Esophagus squamous epithelium (tissue), 4 donors: ENCODE measurements around the gene WWC1.

Experiments used
- POLR2A ChIP-seq, 4 donors: fragments of 450-650 bp; IDR thresholded peaks; one replicate each; pipeline ENCODE4 v1.6.1; 2017; ENCODE audit warnings: antibody characterized with exemption in 4 of 4, mild to moderate bottlenecking in 4 of 4, moderate library complexity in 3 of 4
- TF ChIP-seq, protein P1 (sequence below), 6 experiments: fragments of 450-650 bp in 4 of 6; fragments of 200-600 bp in 2 of 6; sonication (generic) in 2 of 6; IDR thresholded peaks; one replicate each; pipeline ENCODE4 v1.5.1; 2016 to 2019; ENCODE audit warnings: antibody characterized with exemption in 6 of 6, mild to moderate bottlenecking in 4 of 6, moderate library complexity in 4 of 6

DNA sequence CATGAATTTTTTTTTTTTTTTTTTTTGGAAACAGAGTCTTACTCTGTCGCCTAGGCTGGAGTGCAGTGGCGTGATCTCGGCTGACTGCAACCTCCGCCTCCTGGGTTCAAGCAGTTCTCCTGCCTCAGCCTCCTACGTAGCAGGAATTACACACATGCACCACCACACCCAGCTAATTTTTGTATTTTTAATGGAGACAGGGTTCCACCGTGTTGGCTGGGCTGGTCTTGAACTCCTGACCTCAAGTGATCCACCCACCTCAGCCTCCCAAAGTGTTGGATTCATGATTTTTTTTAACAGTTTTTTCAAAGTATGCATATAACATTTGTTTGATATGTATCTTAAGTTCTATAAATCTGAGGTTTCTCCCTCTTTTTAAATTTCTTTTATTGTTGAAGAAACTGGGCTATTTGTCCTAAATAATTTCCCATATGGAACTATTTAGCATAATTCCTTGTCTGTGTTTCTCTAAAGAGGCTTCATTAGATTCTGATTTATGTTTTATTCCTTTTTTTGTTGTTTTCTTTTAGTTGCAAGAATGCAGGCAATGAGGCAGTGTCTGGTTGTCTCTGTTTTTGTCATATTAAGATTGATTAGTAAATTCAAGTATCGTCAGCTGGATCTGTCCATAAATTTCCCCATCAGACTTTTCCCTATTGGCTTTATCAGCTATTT, 211.3 kb downstream of the WWC1 start:
- TF ChIP-seq, protein P1, sequence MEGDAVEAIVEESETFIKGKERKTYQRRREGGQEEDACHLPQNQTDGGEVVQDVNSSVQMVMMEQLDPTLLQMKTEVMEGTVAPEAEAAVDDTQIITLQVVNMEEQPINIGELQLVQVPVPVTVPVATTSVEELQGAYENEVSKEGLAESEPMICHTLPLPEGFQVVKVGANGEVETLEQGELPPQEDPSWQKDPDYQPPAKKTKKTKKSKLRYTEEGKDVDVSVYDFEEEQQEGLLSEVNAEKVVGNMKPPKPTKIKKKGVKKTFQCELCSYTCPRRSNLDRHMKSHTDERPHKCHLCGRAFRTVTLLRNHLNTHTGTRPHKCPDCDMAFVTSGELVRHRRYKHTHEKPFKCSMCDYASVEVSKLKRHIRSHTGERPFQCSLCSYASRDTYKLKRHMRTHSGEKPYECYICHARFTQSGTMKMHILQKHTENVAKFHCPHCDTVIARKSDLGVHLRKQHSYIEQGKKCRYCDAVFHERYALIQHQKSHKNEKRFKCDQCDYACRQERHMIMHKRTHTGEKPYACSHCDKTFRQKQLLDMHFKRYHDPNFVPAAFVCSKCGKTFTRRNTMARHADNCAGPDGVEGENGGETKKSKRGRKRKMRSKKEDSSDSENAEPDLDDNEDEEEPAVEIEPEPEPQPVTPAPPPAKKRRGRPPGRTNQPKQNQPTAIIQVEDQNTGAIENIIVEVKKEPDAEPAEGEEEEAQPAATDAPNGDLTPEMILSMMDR (IDR thresholded peaks at IDR 0.05), result no peak
- no peak for TF ChIP-seq POLR2A (IDR thresholded peaks at IDR 0.05)
